PC-9 (cell line): Measurements from ENCODE around the gene IGF2. TPM values are rescaled to one million over a fixed set of nuclear protein-coding genes. Genes with fewer than 3 reads are reported as not detected.

Source experiments
- BruUV-seq: library from RNA; stranded (reverse); fragments of 400-500 nt; replicated peaks from 2 replicates; lab custom pipeline; 2021; lab: Mats Ljungman, UMichigan
- CTCF ChIA-PET: fragments of 300-600 bp; sonication (Branson Sonifier 250); formaldehyde crosslinking; loops from one replicate; lab custom pipeline; 2022; ENCODE audit warnings: antibody characterized with exemption; lab: Charles Lee
- POLR2A ChIA-PET: fragments of 300-600 bp; sonication (Branson Sonifier 250); formaldehyde crosslinking; loops from one replicate; lab custom pipeline; 2022; ENCODE audit warnings: antibody characterized with exemption; ENCODE audit not compliant: unreplicated experiment; lab: Charles Lee
- DNase-seq, 2 experiments: peaks; one replicate each; pipeline versions ENCODE4 v3.0.0 to v3.0.0-alpha.2; 2015 to 2022; ENCODE audit warnings: mixed read lengths in 1 of 2
- H2AFZ ChIP-seq: fragments of 200-600 bp; sonication (generic); 2 replicates; pipeline ENCODE4 v1.8.1; 2017; ENCODE audit warnings: antibody characterized with exemption
- H3F3A ChIP-seq: fragments of 200-600 bp; sonication (generic); 2 replicates; pipeline ENCODE4 v1.8.1; 2017; ENCODE audit warnings: antibody characterized with exemption, mild to moderate bottlenecking, low read depth; ENCODE audit not compliant: insufficient read depth
- H3K27ac ChIP-seq: fragments of 200-600 bp; sonication (generic); 2 replicates; pipeline ENCODE4 v1.6.1; 2016; ENCODE audit warnings: mixed run types
- H3K27me3 ChIP-seq: fragments of 200-600 bp; sonication (generic); 2 replicates; pipeline ENCODE4 v1.6.1; 2016; ENCODE audit warnings: low read depth, mixed run types; ENCODE audit not compliant: insufficient read depth
- H3K36me3 ChIP-seq: fragments of 200-600 bp; sonication (generic); 2 replicates; pipeline ENCODE4 v1.6.1; 2016; ENCODE audit warnings: low read depth, mixed run types
- H3K4me1 ChIP-seq: fragments of 200-600 bp; sonication (generic); replicated peaks from 2 replicates; pipeline ENCODE4 v1.6.1; 2016; ENCODE audit warnings: mixed run types; ENCODE audit not compliant: insufficient read depth
- H3K4me2 ChIP-seq: fragments of 200-600 bp; sonication (generic); 2 replicates; pipeline ENCODE4 v1.6.1; 2017; ENCODE audit warnings: mixed run types
- H3K4me3 ChIP-seq: fragments of 200-600 bp; sonication (generic); 2 replicates; pipeline ENCODE4 v1.6.1; 2016; ENCODE audit warnings: mixed run types
- H3K79me2 ChIP-seq: fragments of 200-600 bp; sonication (generic); 2 replicates; pipeline ENCODE4 v1.6.1; 2017; ENCODE audit warnings: low read depth, mixed run types
- H3K9me2 ChIP-seq: fragments of 200-600 bp; sonication (generic); 2 replicates; pipeline ENCODE4 v1.8.1; 2017; ENCODE audit warnings: mild to moderate bottlenecking; ENCODE audit not compliant: insufficient read depth
- H3K9me3 ChIP-seq: fragments of 200-600 bp; sonication (generic); 2 replicates; pipeline ENCODE4 v1.8.1; 2016; ENCODE audit warnings: low read depth; ENCODE audit not compliant: insufficient read depth
- H4K20me1 ChIP-seq: fragments of 200-600 bp; sonication (generic); 2 replicates; pipeline ENCODE4 v1.8.1; 2017; ENCODE audit not compliant: insufficient read depth
- CTCF ChIP-seq: fragments of 200-600 bp; sonication (generic); conservative IDR thresholded peaks from 2 replicates; pipeline ENCODE4 v1.6.1; 2017; ENCODE audit warnings: mixed run types, antibody characterized with exemption, mild to moderate bottlenecking, moderate library complexity
- EZH2 ChIP-seq: fragments of 200-600 bp; sonication (generic); IDR thresholded peaks from 2 replicates; pipeline ENCODE4 v1.8.0; 2017; ENCODE audit warnings: antibody characterized with exemption, low read depth
- intact Hi-C: fragments of 100-400 bp; cut with micrococcal nuclease; formaldehyde crosslinking; loops from one replicate; pipeline ENCODE4 v1.10.0; 2022; ENCODE audit not compliant: unreplicated experiment
- total RNA-seq: library from RNA; stranded (reverse); gene quantifications from 2 replicates; pipeline ENCODE4 v1.2.3, GENCODE V29; 2021

The IGF2 gene
- total RNA-seq, 1 experiment from 2014 or later, result 0.24 TPM

GRCh38 chr11:2138431-2139122 is 612 bp downstream of the IGF2 start:
- Histone ChIP-seq H3K79me2 (no peaks in the 10 kb centered on the region), H2AFZ (no peak overlapping the region), H3K9me3 (no peaks in the 10 kb centered on the region), H4K20me1 (no peaks in the 10 kb centered on the region), H3K27me3 (peaks cover 10% of the 10 kb centered on the region), H3K4me2 (peak overlapping the region; percentile 59; the same call in 1 of the 2 replicates), H3K4me3 (no peak overlapping the region), H3F3A (peaks cover 16% of the 10 kb centered on the region), H3K27ac (no peak overlapping the region), H3K9me2 (no peaks in the 10 kb centered on the region), H3K4me1 (peaks cover 13% of the 10 kb centered on the region), H3K36me3 (no peaks in the 10 kb centered on the region)
- TF ChIP-seq CTCF, result no peak
- no peak for TF ChIP-seq EZH2
- DNase-seq, result no peak
- CTCF ChIA-PET, result no interaction called here
- POLR2A ChIA-PET, result no interaction called here
- intact Hi-C loops, result no loop called here
- BruUV-seq, result no TSS peak

GRCh38 chr11:2138068-2138430 is 1.1 kb downstream of the IGF2 start:
- H3K27ac ChIP-seq, result no peak overlapping the region
- intact Hi-C loops, result no loop called here
- no peaks in the 10 kb centered on the region for H4K20me1 ChIP-seq
- CTCF ChIA-PET, result no interaction called here
- peaks cover 16% of the 10 kb centered on the region for H3F3A ChIP-seq
- H3K9me3 ChIP-seq, result no peaks in the 10 kb centered on the region
- no TSS peak for BruUV-seq
- peaks cover 13% of the 10 kb centered on the region for H3K4me1 ChIP-seq
- no peaks in the 10 kb centered on the region for H3K36me3 ChIP-seq
- no peak overlapping the region for H2AFZ ChIP-seq
- POLR2A ChIA-PET, result no interaction called here
- TF ChIP-seq CTCF, result no peak
- no peak for TF ChIP-seq EZH2
- peak overlapping the region; percentile 59 for H3K4me2 ChIP-seq
- no peaks in the 10 kb centered on the region for H3K79me2 ChIP-seq
- no peak for DNase-seq
- H3K9me2 ChIP-seq, result no peaks in the 10 kb centered on the region
- peaks cover 14% of the 10 kb centered on the region for H3K27me3 ChIP-seq
- no peak overlapping the region for H3K4me3 ChIP-seq

GRCh38 chr11:2137202-2138067 is 1.8 kb downstream of the IGF2 start:
- no TSS peak for BruUV-seq
- Histone ChIP-seq H3K4me2 (peak overlapping the region; percentile 59), H3K4me1 (peaks cover 7% of the 10 kb centered on the region), H3K4me3 (no peak overlapping the region), H3K9me2 (no peaks in the 10 kb centered on the region), H4K20me1 (no peaks in the 10 kb centered on the region), H3K27ac (no peak overlapping the region), H3K27me3 (peaks cover 14% of the 10 kb centered on the region), H3F3A (peaks cover 12% of the 10 kb centered on the region), H3K9me3 (no peaks in the 10 kb centered on the region), H3K79me2 (no peaks in the 10 kb centered on the region), H2AFZ (no peak overlapping the region), H3K36me3 (no peaks in the 10 kb centered on the region)
- intact Hi-C loops, result no loop called here
- ChIA-PET CTCF (no interaction called here), POLR2A (no interaction called here)
- TF ChIP-seq CTCF (no peak), EZH2 (no peak)
- peak in 1 of 2 experiments; percentile 12 for DNase-seq
